Right atrium auricular region (tissue), 2 donors: Measurements from ENCODE around the gene SIMC1. TPM values are rescaled to one million over a fixed set of nuclear protein-coding genes. Genes with fewer than 3 reads are reported as not detected.

Experiments used
- DNase-seq: peaks from one replicate; pipeline ENCODE4 v3.0.0-alpha.2; 2019; ENCODE audit warnings: low spot score
- H3K27ac ChIP-seq, 2 donors: fragments of 200-600 bp; sonication (generic); 1 replicate in 1 of 2; 2 replicates in 1 of 2; pipeline ENCODE4 v1.5.1; 2016 to 2019
- H3K27me3 ChIP-seq, 2 donors: fragments of 200-600 bp; sonication (generic); one replicate each; pipeline versions ENCODE4 v1.5.1 to v1.6.0; 2017 to 2019
- H3K36me3 ChIP-seq: fragments of 200-600 bp; sonication (generic); one replicate; pipeline ENCODE4 v1.5.1; 2016
- H3K4me1 ChIP-seq, 2 donors: fragments of 200-600 bp; sonication (generic); one replicate each; pipeline versions ENCODE4 v1.5.1 to v1.6.0; 2017 to 2019
- H3K4me3 ChIP-seq, 2 donors: fragments of 200-600 bp; sonication (generic); 1 replicate in 1 of 2; 2 replicates in 1 of 2; pipeline ENCODE4 v1.5.1; 2017 to 2019; ENCODE audit warnings: mild to moderate bottlenecking in 1 of 2, moderate library complexity in 1 of 2
- H3K9me3 ChIP-seq, 2 donors: fragments of 200-600 bp; sonication (generic); one replicate each; pipeline ENCODE4 v1.5.1; 2019
- CTCF ChIP-seq, 2 donors: fragments of 200-600 bp; sonication (generic); IDR thresholded peaks; one replicate each; pipeline ENCODE4 v1.5.1; 2019; ENCODE audit warnings: antibody characterized with exemption in 2 of 2
- total RNA-seq, 2 donors: library from RNA; depleted of rRNA; stranded (reverse); fragments of >200 nt; gene quantifications; one replicate each; pipeline ENCODE4 v1.1.0, GENCODE V29; 2016

SIMC1 gene
- total RNA-seq, 2 donors from 2014 or later, result 5.2 to 9.1 TPM

GRCh38 chr5:176381979-176382378, 143.8 kb downstream of the SIMC1 start:
- Histone ChIP-seq H3K9me3 (no peaks in the 10 kb centered on the region), H3K27ac (peak overlapping the region; percentile 79 to 90), H3K4me3 (no peak overlapping the region), H3K4me1 (peaks cover 0 to 20% of the 10 kb centered on the region in 2 donors), H3K36me3 (peaks cover 30% of the 10 kb centered on the region), H3K27me3 (no peaks in the 10 kb centered on the region)
- no peak for DNase-seq
- no peak for TF ChIP-seq CTCF (IDR thresholded peaks at IDR 0.05)

- H3K27me3 ChIP-seq, result no peaks in the 10 kb centered on the region
- no peak for TF ChIP-seq CTCF (IDR thresholded peaks at IDR 0.05)
- peak overlapping the region; percentile 79 to 90 for H3K27ac ChIP-seq
- peaks cover 30% of the 10 kb centered on the region for H3K36me3 ChIP-seq
- DNase-seq, result no peak
- no peaks in the 10 kb centered on the region for H3K9me3 ChIP-seq
- H3K4me3 ChIP-seq, result no peak overlapping the region
- H3K4me1 ChIP-seq, result peaks cover 0 to 27% of the 10 kb centered on the region in 2 donors
Measured at GRCh38 chr5:176382721-176383120, 144.5 kb downstream of the SIMC1 start.

- peak overlapping the region; percentile 79 to 90 for H3K27ac ChIP-seq
- H3K36me3 ChIP-seq, result peaks cover 30% of the 10 kb centered on the region
- H3K27me3 ChIP-seq, result no peaks in the 10 kb centered on the region
- DNase-seq, result no peak
- H3K9me3 ChIP-seq, result no peaks in the 10 kb centered on the region
- H3K4me3 ChIP-seq, result no peak overlapping the region
- H3K4me1 ChIP-seq, result peaks cover 0 to 33% of the 10 kb centered on the region in 2 donors
- no peak for TF ChIP-seq CTCF (IDR thresholded peaks at IDR 0.05)
Measured at GRCh38 chr5:176383248-176383905, 145.2 kb downstream of the SIMC1 start.

- DNase-seq, result no peak
- no peak overlapping the region for H3K27ac ChIP-seq
- peaks cover 0 to 33% of the 10 kb centered on the region in 2 donors for H3K4me1 ChIP-seq
- H3K9me3 ChIP-seq, result no peaks in the 10 kb centered on the region
- no peaks in the 10 kb centered on the region for H3K27me3 ChIP-seq
- H3K36me3 ChIP-seq, result peaks cover 30% of the 10 kb centered on the region
- H3K4me3 ChIP-seq, result no peak overlapping the region
- TF ChIP-seq CTCF (IDR thresholded peaks at IDR 0.05), result no peak
Measured at GRCh38 chr5:176383961-176384360, 145.7 kb downstream of the SIMC1 start.

- peaks cover 30% of the 10 kb centered on the region for H3K36me3 ChIP-seq
- no peak for TF ChIP-seq CTCF (IDR thresholded peaks at IDR 0.05)
- H3K9me3 ChIP-seq, result no peaks in the 10 kb centered on the region
- peaks cover 0 to 35% of the 10 kb centered on the region in 2 donors for H3K4me1 ChIP-seq
- H3K27ac ChIP-seq, result no peak overlapping the region
- no peak overlapping the region for H3K4me3 ChIP-seq
- no peak for DNase-seq
- H3K27me3 ChIP-seq, result no peaks in the 10 kb centered on the region
Measured at GRCh38 chr5:176384366-176384930, 146.2 kb downstream of the SIMC1 start.
